Measurements from ENCODE around the gene CCNY. TPM values are rescaled to one million over a fixed set of nuclear protein-coding genes. Genes with fewer than 3 reads are reported as not detected.

Gene CCNY
- total and polyA plus RNA-seq, 2 of the 13 experiments (the other 11 are each of a cell fraction or from before 2014, with no cell fraction given): 48.2 to 54.7 TPM

- no peak for TF ChIP-seq ZNF460 (CRISPR knock-in tag; IDR thresholded peaks at IDR 0.05; ENCODE audit: borderline replicate concordance)
- no peak for TF ChIP-seq CEBPG (CRISPR knock-in tag; IDR thresholded peaks at IDR 0.05)
- no peak for TF ChIP-seq ATF7-NPFF (CRISPR knock-in tag; IDR thresholded peaks at IDR 0.05; ENCODE audit: low read depth)
- no peak for TF ChIP-seq ZNF839 (CRISPR knock-in tag; IDR thresholded peaks at IDR 0.05; ENCODE audit: borderline replicate concordance)
- TF ChIP-seq ZNF770 (CRISPR knock-in tag; IDR thresholded peaks at IDR 0.05): no peak
- no peak for TF ChIP-seq ZC3H4 (CRISPR knock-in tag; IDR thresholded peaks at IDR 0.05; ENCODE audit: borderline replicate concordance)
Observed at GRCh38 chr10:35488228-35488627, 151.9 kb downstream of the CCNY start (continued).

- 95% methylated on average over 8 of the region's 10 CpGs for WGBS (ENCODE audit: low lambda C conversion rate)
- H2AFZ ChIP-seq (ENCODE audit: low read length): no peak overlapping the region
- ChIA-PET POLR2A (no interaction called here), CTCF (ENCODE audit: low intra/inter-chr PET ratio, low total read pairs) (no interaction called here)
- H3K9ac ChIP-seq (ENCODE audit: insufficient read depth, low read depth, low read length): no peak overlapping the region
- H3K27ac ChIP-seq (ENCODE audit: extremely low read length, insufficient read depth, low read length): no peak overlapping the region
- in situ Hi-C loops (cut with HindIII; ENCODE audit: extremely low pct_ligation_motif_present, low pct_unique_long_range_greater_than_20kb): no loop called here
- no peaks in the 10 kb centered on the region for H3K9me3 ChIP-seq (ENCODE audit: low read length)
- H3K4me1 ChIP-seq (ENCODE audit: insufficient read depth, low read length): peaks cover 29% of the 10 kb centered on the region
- peaks cover 4% of the 10 kb centered on the region for H3K79me2 ChIP-seq (ENCODE audit: insufficient read depth, low read length)
- H3K36me3 ChIP-seq (replicated peaks in 1 of 2; ENCODE audit: control insufficient read depth in 1 of 2, insufficient read depth in 2 of 2, low read length in 2 of 2): peaks cover 14 to 22% of the 10 kb centered on the region in 2 experiments; a peak in 4 of 5 replicates
- FAIRE-seq: no peak
- H3K4me3 ChIP-seq (replicated peaks in 1 of 3; ENCODE audit: insufficient read depth in 1 of 3, low read depth in 2 of 3, low read length in 3 of 3): no peak overlapping the region
- no peak for DNase-seq (ENCODE audit: low spot score)
- ATAC-seq: no peak
- no peaks in the 10 kb centered on the region for H3K27me3 ChIP-seq (ENCODE audit: control insufficient read depth in 1 of 2, insufficient read depth in 2 of 2, low read length in 2 of 2)
- TF ChIP-seq FOSL2 (CRISPR knock-in tag; IDR thresholded peaks at IDR 0.05) (no peak), ELK4 (CRISPR knock-in tag; IDR thresholded peaks at IDR 0.05; ENCODE audit: borderline replicate concordance) (no peak), CHD2 (IDR thresholded peaks at IDR 0.05; ENCODE audit: low read depth, low read length) (no peak), ZNF484 (CRISPR knock-in tag; IDR thresholded peaks at IDR 0.05; ENCODE audit: borderline replicate concordance, low read depth) (no peak), RBAK (CRISPR knock-in tag; IDR thresholded peaks at IDR 0.05) (no peak), SMAD3 (CRISPR knock-in tag; IDR thresholded peaks at IDR 0.05) (no peak), ATRX (CRISPR knock-in tag; IDR thresholded peaks at IDR 0.05; ENCODE audit: borderline replicate concordance) (no peak), ZNF331 (CRISPR knock-in tag; IDR thresholded peaks at IDR 0.05) (no peak), ZNF296 (CRISPR knock-in tag; conservative IDR thresholded peaks at IDR 0.05) (no peak), ERF (CRISPR knock-in tag; IDR thresholded peaks at IDR 0.05) (no peak)
- no peak overlapping the region for H3K4me2 ChIP-seq (ENCODE audit: low read depth, low read length)
- BruUV-seq (replicated peaks): no TSS peak
- no peaks in the 10 kb centered on the region; the same call in 1 of the 2 replicates for H4K20me1 ChIP-seq (ENCODE audit: insufficient read depth, low read length)
- intact Hi-C loops (cut with micrococcal nuclease; ENCODE audit: unreplicated experiment): no loop called here
Observed at GRCh38 chr10:35492386-35493195, 156.3 kb downstream of the CCNY start.

Data from HepG2 (cell line).